Hepatocyte (in vitro differentiated cells): Measurements from ENCODE around the gene MGAT1.
A peak's percentile ranks its signal among the peaks of the same experiment; 100 is the strongest.

Source experiments
- CTCF ChIP-seq: fragments of 200-600 bp; sonication (generic); IDR thresholded peaks from 2 replicates; pipeline ENCODE4 v1.5.1; 2016; ENCODE audit warnings: antibody characterized with exemption, mild to moderate bottlenecking; ENCODE audit not compliant: poor library complexity
- EZH2 ChIP-seq: fragments of 200-600 bp; sonication (generic); IDR thresholded peaks from 2 replicates; pipeline ENCODE4 v1.6.1; 2016; ENCODE audit warnings: antibody characterized with exemption, mild to moderate bottlenecking, borderline replicate concordance

- TF ChIP-seq EZH2 (no peak), CTCF (peak; percentile 93)
Observed at GRCh38 chr5:180784497-180785097, 18.0 kb downstream of the MGAT1 start.
